Aorta (tissue), 5 donors: ENCODE data around the gene DDX5. TPM values are rescaled to one million over a fixed set of nuclear protein-coding genes. Genes with fewer than 3 reads are reported as not detected.

ENCODE experiments used
- ATAC-seq: fragments of 200-7000 bp; cut with Tn5 transposase; one replicate; pipeline ENCODE4 v1.9.1; 2022; ENCODE audit warnings: moderate library complexity; ENCODE audit not compliant: low FRiP score
- DNase-seq, 2 donors: peaks; one replicate each; pipeline ENCODE4 v3.0.0-alpha.2; 2020
- H3K27ac ChIP-seq, 2 donors: one replicate each; pipeline ENCODE4 v1.5.1; 2013; ENCODE audit warnings: low read length in 2 of 2, mild to moderate bottlenecking in 2 of 2, moderate library complexity in 2 of 2, control low read depth in 1 of 2, inconsistent platforms in 1 of 2, low read depth in 1 of 2
- H3K27me3 ChIP-seq, 2 donors: one replicate each; pipeline ENCODE4 v1.6.1; 2013; ENCODE audit warnings: control low read depth in 1 of 2, low read length in 1 of 2, mild to moderate bottlenecking in 1 of 2, moderate library complexity in 1 of 2; ENCODE audit not compliant: insufficient read depth in 2 of 2, control insufficient read depth in 1 of 2
- H3K36me3 ChIP-seq, 2 donors: one replicate each; pipeline ENCODE4 v1.6.1; 2013; ENCODE audit warnings: control low read depth in 1 of 2, low read length in 1 of 2, mild to moderate bottlenecking in 1 of 2; ENCODE audit not compliant: insufficient read depth in 2 of 2, control insufficient read depth in 1 of 2
- H3K4me1 ChIP-seq, 2 donors: one replicate each; pipeline ENCODE4 v1.6.1; 2013; ENCODE audit warnings: low read length in 2 of 2, control low read depth in 1 of 2, mild to moderate bottlenecking in 1 of 2, moderate library complexity in 1 of 2; ENCODE audit not compliant: insufficient read depth in 2 of 2, control insufficient read depth in 1 of 2
- H3K4me3 ChIP-seq, 2 donors: one replicate each; pipeline ENCODE4 v1.5.1; 2013; ENCODE audit warnings: low read length in 2 of 2, control low read depth in 1 of 2, mild to moderate bottlenecking in 1 of 2
- H3K9me3 ChIP-seq: one replicate; pipeline ENCODE4 v1.6.1; 2013; ENCODE audit warnings: mild to moderate bottlenecking, low read length; ENCODE audit not compliant: control insufficient read depth
- WGBS, 2 donors: extraction: QIAGEN DNeasy Blood & Tissue Kit; methylation state at CpG; one replicate each; pipeline ENCODE4 v1.1.7; 2013; 5-methylcytosine and 5-hydroxymethylcytosine counted together
- intact Hi-C, 2 donors: fragments of 100-400 bp; cut with DNase I; formaldehyde crosslinking; loops; one replicate each; pipeline versions ENCODE4 v1.14.2 to v1.15.0; 2022
- polyA plus RNA-seq, 2 donors: library from polyadenylated mRNA; stranded (reverse); fragments of 200-250 nt; gene quantifications; one replicate each; pipeline ENCODE4 v1.2.3, GENCODE V29; 2013
- total RNA-seq, 2 donors: library from RNA; stranded (reverse); fragmentation: NEBNext Ultra II Directional; extraction: Animal tissue kit (Norgen Biotek cat#: 25700); gene quantifications; one replicate each; pipeline ENCODE4 v1.2.1, GENCODE V29; 2021
- donor health status: healthy with polysubstance abuse.
- donor health status: Bipolar disorder and iron deficiency.
- donor health status: DM: no; HTN: no; CAD: no.
- donor health status: DM: no; HTN: no; CAD: no.
- donor health status: DM: yes; HTN: yes; CAD: no.

The DDX5 gene
- total and polyA plus RNA-seq, 4 donors: 213 to 952 (median 918) TPM

DNA sequence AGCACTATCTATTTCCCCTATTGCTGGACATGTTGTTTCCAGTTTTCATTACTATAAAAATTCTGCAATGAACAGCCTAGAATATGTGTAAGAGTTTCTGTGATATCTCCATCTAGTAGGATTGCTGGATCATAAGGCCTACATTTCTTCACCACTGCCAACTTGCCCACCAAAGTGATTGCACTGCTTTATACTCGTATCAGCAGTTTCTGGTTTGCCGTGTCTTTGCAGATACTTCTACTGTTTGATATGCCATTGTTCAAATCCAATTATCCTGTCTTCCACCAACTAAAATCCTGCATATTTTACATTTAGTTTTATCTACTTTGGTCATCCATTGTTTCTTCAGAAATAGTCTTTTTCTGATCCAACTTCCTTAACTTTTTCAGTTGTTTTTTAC lies 21.8 kb upstream of the DDX5 start:
- Histone ChIP-seq H3K36me3 (peaks cover 11 to 13% of the 10 kb centered on the region in 2 donors), H3K27ac (no peak overlapping the region), H3K4me1 (no peaks in the 10 kb centered on the region), H3K4me3 (no peak overlapping the region), H3K27me3 (no peaks in the 10 kb centered on the region), H3K9me3 (no peaks in the 10 kb centered on the region)
- 83 to 94% methylated on average over 2 of the region's 2 CpGs for WGBS, 2 donors
- ATAC-seq (no peak), DNase-seq (no peak)
- intact Hi-C loops: no loop called here

GRCh38 chr17:64520359-64520758 lies 14.3 kb upstream of the DDX5 start:
- Histone ChIP-seq H3K27ac (no peak overlapping the region), H3K27me3 (no peaks in the 10 kb centered on the region), H3K4me3 (no peak overlapping the region), H3K9me3 (no peaks in the 10 kb centered on the region), H3K4me1 (no peaks in the 10 kb centered on the region), H3K36me3 (peaks cover 4 to 7% of the 10 kb centered on the region in 2 donors)
- no peak for DNase-seq
- WGBS, 2 donors: 96 to 97% methylated on average over 6 of the region's 6 CpGs
- intact Hi-C loops: no loop called here
- ATAC-seq: no peak

DNA sequence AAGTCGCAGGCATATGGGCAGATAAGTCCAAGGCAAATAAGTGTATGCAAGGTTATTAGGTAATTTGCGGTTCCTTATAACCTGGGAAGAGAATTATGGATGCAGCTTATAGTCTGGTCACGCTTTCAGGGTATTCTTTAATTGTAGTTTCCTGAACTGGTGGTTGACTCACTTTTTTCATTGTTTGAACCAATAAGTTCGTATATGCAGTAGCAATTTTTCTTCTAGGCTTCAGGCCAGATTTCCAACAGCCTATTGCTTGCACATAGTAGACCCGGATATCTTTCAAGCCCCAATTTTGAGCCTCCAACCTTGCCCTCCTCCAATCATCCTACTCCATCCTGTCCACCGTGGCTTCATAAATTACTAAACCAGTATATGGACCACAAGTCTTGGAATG lies 13.5 kb upstream of the DDX5 start:
- H3K9me3 ChIP-seq: no peaks in the 10 kb centered on the region
- intact Hi-C loops: loop anchor here in 1 of 2 donors (10.0 kb wide), 1 partner anchor 135 kb away; no protein-coding TSS in a partner anchor
- H3K4me1 ChIP-seq: no peaks in the 10 kb centered on the region
- H3K27me3 ChIP-seq: no peaks in the 10 kb centered on the region
- H3K36me3 ChIP-seq: peaks cover 4 to 8% of the 10 kb centered on the region in 2 donors
- WGBS, 2 donors: 89% methylated on average over 6 of the region's 6 CpGs
- no peak overlapping the region for H3K27ac ChIP-seq
- ATAC-seq (no peak), DNase-seq (no peak)
- H3K4me3 ChIP-seq: no peak overlapping the region

DNA sequence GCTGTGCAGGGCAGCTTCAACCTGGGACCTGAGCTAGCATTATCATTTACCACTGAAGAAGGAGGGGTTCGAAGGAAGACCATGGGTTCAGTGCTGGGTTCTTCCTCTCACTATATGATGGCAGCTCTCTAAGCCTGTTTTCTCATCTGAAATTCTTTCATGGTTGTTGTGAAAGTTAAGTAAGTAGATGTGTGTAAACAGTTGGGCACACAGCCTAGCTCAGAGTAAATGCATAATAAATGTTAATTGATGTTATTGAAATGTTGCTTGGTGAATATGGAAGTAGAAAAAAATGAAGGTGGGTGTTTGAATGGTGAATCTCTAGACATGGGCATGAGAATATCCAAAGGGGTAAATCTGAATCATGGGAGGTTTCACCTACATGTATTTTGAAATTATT lies 9.7 kb upstream of the DDX5 start:
- Histone ChIP-seq H3K9me3 (no peaks in the 10 kb centered on the region), H3K36me3 (peaks cover 4 to 13% of the 10 kb centered on the region in 2 donors), H3K4me3 (no peak overlapping the region), H3K4me1 (no peaks in the 10 kb centered on the region), H3K27me3 (no peaks in the 10 kb centered on the region), H3K27ac (no peak overlapping the region)
- WGBS, 2 donors: 91 to 95% methylated on average over 1 of the region's 1 CpG
- ATAC-seq (no peak), DNase-seq (no peak)
- intact Hi-C loops: loop anchor here in 1 of 2 donors (10.0 kb wide), 1 partner anchor 139 kb away; no protein-coding TSS in a partner anchor

GRCh38 chr17:64515419-64515818 lies 9.3 kb upstream of the DDX5 start:
- H3K36me3 ChIP-seq: peaks cover 4 to 13% of the 10 kb centered on the region in 2 donors
- intact Hi-C loops: loop anchor here in 1 of 2 donors (10.0 kb wide), 1 partner anchor 139 kb away; no protein-coding TSS in a partner anchor
- 60 to 72% methylated on average over 2 of the region's 2 CpGs for WGBS, 2 donors
- no peaks in the 10 kb centered on the region for H3K9me3 ChIP-seq
- H3K4me1 ChIP-seq: no peaks in the 10 kb centered on the region
- no peaks in the 10 kb centered on the region for H3K27me3 ChIP-seq
- no peak overlapping the region for H3K4me3 ChIP-seq
- DNase-seq: no peak
- ATAC-seq: no peak
- no peak overlapping the region for H3K27ac ChIP-seq

- Histone ChIP-seq H3K4me3 (no peak overlapping the region), H3K4me1 (no peaks in the 10 kb centered on the region), H3K27me3 (peaks cover 0 to 1% of the 10 kb centered on the region in 2 donors), H3K27ac (no peak overlapping the region), H3K9me3 (no peaks in the 10 kb centered on the region), H3K36me3 (peaks cover 0 to 5% of the 10 kb centered on the region in 2 donors)
- ATAC-seq: no peak
- DNase-seq: no peak
- intact Hi-C loops: loop anchor here in 1 of 2 donors (5.0 to 10.0 kb wide), 3 partner anchors 153 to 682 kb away; partner anchors contain the start of genes FTSJ3, PSMC5 and SMURF2
- 75 to 83% methylated on average over 6 of the region's 6 CpGs for WGBS, 2 donors
Measured at GRCh38 chr17:64509179-64509578, 3.1 kb upstream of the DDX5 start.

GRCh38 chr17:64508683-64509082 lies 2.6 kb upstream of the DDX5 start:
- Histone ChIP-seq H3K27me3 (peaks cover 0 to 1% of the 10 kb centered on the region in 2 donors), H3K27ac (no peak overlapping the region), H3K36me3 (peaks cover 0 to 5% of the 10 kb centered on the region in 2 donors), H3K4me3 (no peak overlapping the region), H3K4me1 (no peaks in the 10 kb centered on the region), H3K9me3 (no peaks in the 10 kb centered on the region)
- ATAC-seq (no peak), DNase-seq (no peak)
- intact Hi-C loops: loop anchor here in 1 of 2 donors (5.0 to 10.0 kb wide), 3 partner anchors 154 to 681 kb away; partner anchors contain the start of genes FTSJ3, PSMC5 and SMURF2
- 85 to 89% methylated on average over 2 of the region's 2 CpGs for WGBS, 2 donors

DNA sequence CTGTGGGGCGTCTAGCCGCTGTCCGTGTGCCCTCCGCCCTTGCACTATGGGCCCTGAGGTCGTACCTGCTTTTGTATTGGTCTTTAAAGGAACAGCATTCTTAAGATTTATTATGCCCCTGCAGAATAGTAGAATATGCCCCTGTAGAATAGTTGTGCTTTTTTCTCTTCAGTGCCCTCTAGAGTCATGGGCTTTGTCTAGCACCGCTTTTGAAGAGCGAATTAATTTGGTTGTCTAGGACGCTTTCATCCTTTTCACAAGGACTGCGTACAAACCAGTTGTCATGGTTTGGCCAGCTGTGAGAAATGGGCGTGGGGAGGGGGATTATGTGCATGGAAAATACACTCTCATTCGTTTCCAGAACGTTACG lies 1.3 kb upstream of the DDX5 start:
- Histone ChIP-seq H3K4me1 (no peaks in the 10 kb centered on the region), H3K9me3 (no peaks in the 10 kb centered on the region), H3K4me3 (peak overlapping the region; percentile 36 to 62), H3K27ac (peak overlapping the region in 1 of 2 donors; percentile 88), H3K27me3 (peaks cover 0 to 1% of the 10 kb centered on the region in 2 donors), H3K36me3 (peaks cover 2% of the 10 kb centered on the region in 2 donors)
- WGBS, 2 donors: 0 to 1% methylated on average over 13 of the region's 13 CpGs
- DNase-seq (peak in 1 of 2 donors; percentile 57), ATAC-seq (peak; percentile 43)
- intact Hi-C loops: loop anchor here in 1 of 2 donors (5.0 to 10.0 kb wide), 3 partner anchors 155 to 680 kb away; partner anchors contain the start of genes FTSJ3, PSMC5 and SMURF2
